Measurements from ENCODE around the gene RGS1.

The RGS1 gene

DNA sequence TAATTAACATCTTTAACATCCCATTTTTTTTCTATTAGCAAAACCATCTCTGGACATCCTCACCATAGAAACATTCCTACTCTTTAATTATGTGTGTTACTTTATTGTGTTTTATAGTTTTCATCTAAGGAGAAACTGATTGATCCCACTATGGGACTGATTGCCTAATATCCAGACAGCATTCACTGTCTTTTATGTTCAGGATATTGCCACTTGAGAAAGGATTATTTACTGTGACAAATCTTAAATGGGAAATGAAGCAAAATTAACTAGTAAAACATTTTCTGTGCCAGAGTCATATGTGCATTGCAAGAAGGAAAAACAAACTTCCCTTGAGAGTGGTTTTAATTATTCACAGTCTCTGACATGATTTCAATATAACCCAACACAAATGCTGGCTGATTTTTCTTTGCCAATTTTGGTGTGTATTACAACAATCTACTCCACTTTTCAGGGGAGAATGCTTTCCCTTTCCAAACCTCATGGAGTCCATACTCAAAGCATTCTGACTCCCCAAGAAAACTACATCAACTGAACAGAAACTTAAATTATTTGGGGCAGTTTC is 44.6 kb downstream of the RGS1 start:
- DNase-seq (ENCODE audit: low read depth): no peak

DNA sequence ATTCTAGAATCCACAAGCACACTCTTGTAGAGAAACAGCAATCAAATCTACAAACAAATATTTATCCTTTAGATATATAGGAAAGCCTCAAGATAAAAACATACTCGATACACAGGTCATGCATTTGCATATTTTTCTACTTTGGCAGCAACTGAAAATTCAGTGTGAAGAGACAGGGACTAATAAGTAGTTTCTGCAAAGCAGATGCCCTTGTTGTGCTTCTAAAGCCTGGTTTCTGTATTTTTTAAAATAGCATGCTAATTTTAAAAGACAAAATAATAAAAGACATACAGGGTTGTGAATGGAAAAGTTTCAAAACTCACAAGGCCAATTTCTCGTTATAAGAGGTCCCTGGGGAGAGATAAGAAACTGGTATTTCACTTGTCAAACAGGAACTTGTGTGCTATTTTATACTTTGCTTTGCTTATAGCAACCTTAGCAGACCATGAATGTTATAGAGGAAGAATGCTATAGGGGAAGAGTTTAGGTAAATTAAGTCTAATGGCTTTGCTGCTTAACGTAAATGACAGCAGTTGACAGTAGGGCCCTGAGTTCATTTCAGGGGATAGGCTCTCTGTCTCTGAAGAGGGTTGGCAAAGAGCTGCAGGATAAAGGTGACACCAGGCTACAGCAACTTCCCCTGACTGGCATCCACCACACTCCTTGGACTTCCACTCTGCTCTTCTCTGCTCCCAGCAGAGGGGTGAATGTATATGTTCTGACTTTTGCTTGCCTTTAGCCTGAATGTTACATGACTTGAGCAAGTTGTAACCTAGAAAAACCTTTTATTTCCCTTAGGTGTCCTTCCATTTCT is 51.0 kb downstream of the RGS1 start:
- no peak for DNase-seq (ENCODE audit: low read depth)

DNA sequence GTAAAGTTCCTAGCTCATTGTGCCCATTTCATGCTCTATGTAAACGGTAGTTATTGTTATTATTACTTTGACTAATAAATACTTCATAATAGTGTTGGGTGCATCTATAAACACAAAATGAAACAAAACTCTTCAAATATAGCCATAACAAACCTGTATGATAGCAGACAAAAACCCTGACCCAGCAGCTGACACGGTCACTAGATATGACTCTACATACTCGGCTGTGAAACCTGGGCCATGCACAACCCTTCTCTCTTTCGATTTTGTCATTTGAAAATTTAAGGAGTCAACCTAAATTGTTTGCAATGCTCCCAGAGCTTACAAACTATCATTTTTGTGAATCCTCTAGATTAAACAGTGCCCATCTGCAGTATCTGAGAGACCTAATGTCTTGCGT is 52.3 kb downstream of the RGS1 start:
- no peak for DNase-seq (ENCODE audit: low read depth)

DNA sequence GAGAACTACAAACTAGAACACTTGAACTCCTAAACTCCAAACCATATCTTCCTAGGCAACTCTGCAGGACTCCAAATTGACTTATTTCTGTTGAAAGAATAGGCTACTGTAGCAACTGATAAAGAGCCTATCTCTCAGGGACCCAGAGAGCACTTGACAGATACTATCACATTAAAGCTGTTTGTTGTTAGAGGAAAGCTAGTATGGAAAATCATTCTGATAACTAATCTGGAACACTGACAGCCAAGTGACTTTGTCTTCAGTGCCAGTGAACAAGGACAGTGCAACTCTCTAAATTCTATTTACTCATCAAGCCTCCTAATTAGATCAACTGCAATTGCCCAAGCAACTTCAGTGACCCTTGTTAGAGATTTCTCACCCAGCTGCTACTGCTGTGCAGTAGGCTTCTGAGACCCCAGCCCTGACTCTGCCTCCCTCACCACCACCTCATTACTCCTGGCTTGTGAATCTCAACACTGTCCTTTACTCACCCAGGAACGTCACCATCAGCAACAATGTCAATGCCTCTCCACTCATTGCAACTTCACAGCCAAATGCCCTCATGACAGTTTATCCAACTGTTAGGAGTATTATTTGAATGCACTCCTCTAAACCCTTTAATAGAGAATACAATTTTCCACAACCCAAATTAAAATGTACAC is 53.0 kb downstream of the RGS1 start:
- no peak for DNase-seq (ENCODE audit: low read depth)

DNA sequence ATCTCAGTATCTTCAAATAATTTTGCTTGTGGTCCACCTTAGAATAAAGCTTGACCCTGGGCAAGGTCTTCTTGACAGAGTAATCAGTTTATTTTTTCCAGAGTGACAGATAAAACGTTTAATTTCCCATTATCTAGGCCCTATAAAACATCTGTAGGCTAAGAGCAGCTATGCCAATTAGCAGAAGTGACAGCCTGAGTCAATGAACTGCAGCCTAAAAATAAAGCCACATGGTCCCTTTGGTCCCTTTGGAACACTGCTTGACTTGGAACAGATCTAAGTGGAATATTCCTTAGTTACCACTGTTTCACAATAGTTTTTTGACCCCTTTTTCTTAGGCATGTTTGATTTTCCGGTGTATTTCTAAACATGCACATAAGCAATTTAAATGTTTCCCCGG is 54.0 kb downstream of the RGS1 start:
- DNase-seq (ENCODE audit: low read depth): no peak

Data from ELR (cell line).